Measurements from ENCODE around the gene KCNF1.
"Not testable (repeated sequence)": the region's sequence is repeated elsewhere in the genome, so short reads cannot be mapped to it uniquely, and the experiment has no call there.

The KCNF1 gene

GRCh38 chr2:10956006-10956790, 44.5 kb downstream of the KCNF1 start:
- no peak overlapping the region for H2BK5ac ChIP-seq (ENCODE audit: low read length)
- H2BK12ac ChIP-seq (ENCODE audit: low read length), result no peak overlapping the region

GRCh38 chr2:10957391-10957790, 45.7 kb downstream of the KCNF1 start:
- Histone ChIP-seq H2BK15ac (ENCODE audit: low read length) (no peak overlapping the region), H3K18ac (ENCODE audit: low read length) (no peak overlapping the region), H3K79me1 (ENCODE audit: low read depth, low read length) (no peaks in the 10 kb centered on the region), H3K27ac (replicated peaks; ENCODE audit: low read length) (no peak overlapping the region), H2BK5ac (ENCODE audit: low read length) (no peak overlapping the region), H3K4ac (ENCODE audit: low read length) (no peak overlapping the region), H2AK5ac (ENCODE audit: low read depth, low read length) (no peak overlapping the region), H3K14ac (ENCODE audit: low read length) (no peak overlapping the region), H2BK12ac (ENCODE audit: low read length) (no peak overlapping the region), H4K8ac (ENCODE audit: low read depth, low read length) (no peak overlapping the region), H3K4me3 (ENCODE audit: low read length in 2 of 2) (no peak overlapping the region), H3K9me3 (replicated peaks in 1 of 2; ENCODE audit: control insufficient read depth in 2 of 2, insufficient read depth in 1 of 2, low read depth in 1 of 2, low read length in 2 of 2) (no peaks in the 10 kb centered on the region), H4K91ac (ENCODE audit: low read depth, low read length, poor library complexity) (no peak overlapping the region), H3K9ac (ENCODE audit: low read depth, low read length, poor library complexity) (no peak overlapping the region), H2BK120ac (ENCODE audit: low read depth, low read length) (no peak overlapping the region), H3K4me1 (ENCODE audit: control insufficient read depth in 2 of 2, insufficient read depth in 1 of 2, low read depth in 1 of 2, low read length in 2 of 2) (no peaks in the 10 kb centered on the region), H3K23ac (ENCODE audit: low read depth, low read length, poor library complexity) (no peak overlapping the region), H3K27me3 (ENCODE audit: control insufficient read depth in 3 of 3, insufficient read depth in 3 of 3, low read depth in 1 of 3, low read length in 3 of 3) (no peaks in the 10 kb centered on the region), H2AFZ (ENCODE audit: low read length) (no peak overlapping the region), H3K4me2 (ENCODE audit: insufficient read depth, low read length, poor library complexity, severe bottlenecking) (no peak overlapping the region), H3K36me3 (replicated peaks in 1 of 2; ENCODE audit: control insufficient read depth in 2 of 2, insufficient read depth in 2 of 2, low read length in 2 of 2) (no peaks in the 10 kb centered on the region)
- WGBS, 2 donors (ENCODE audit: extremely low coverage in 2 of 2, insufficient read length in 2 of 2, insufficient replicate concordance in 1 of 2), result no CpG with 5 or more reads among the region's 3 CpGs
- no peak for DNase-seq (ENCODE audit: low spot score)

More at GRCh38 chr2:10956006-10956790, 44.5 kb downstream of the KCNF1 start:
- no peak overlapping the region for H3K27ac ChIP-seq (replicated peaks; ENCODE audit: low read length)
- no peaks in the 10 kb centered on the region for H3K9me3 ChIP-seq (replicated peaks in 1 of 2; ENCODE audit: control insufficient read depth in 2 of 2, insufficient read depth in 1 of 2, low read depth in 1 of 2, low read length in 2 of 2)
- no peaks in the 10 kb centered on the region for H3K79me1 ChIP-seq (ENCODE audit: low read depth, low read length)
- no peak overlapping the region for H3K9ac ChIP-seq (ENCODE audit: low read depth, low read length, poor library complexity)
- peak overlapping the region; percentile 49 for H3K18ac ChIP-seq (ENCODE audit: low read length)
- no peak overlapping the region for H4K91ac ChIP-seq (ENCODE audit: low read depth, low read length, poor library complexity)
- H3K4me3 ChIP-seq (ENCODE audit: low read length in 2 of 2), result no peak overlapping the region
- H2BK120ac ChIP-seq (ENCODE audit: low read depth, low read length), result no peak overlapping the region
- H3K4ac ChIP-seq (ENCODE audit: low read length), result no peak overlapping the region
- H2AK5ac ChIP-seq (ENCODE audit: low read depth, low read length), result peak overlapping the region; percentile 57
- no peak overlapping the region for H3K4me2 ChIP-seq (ENCODE audit: insufficient read depth, low read length, poor library complexity, severe bottlenecking)
- no peak overlapping the region for H2BK15ac ChIP-seq (ENCODE audit: low read length)
- no peak overlapping the region for H3K23ac ChIP-seq (ENCODE audit: low read depth, low read length, poor library complexity)
- no peak overlapping the region for H4K8ac ChIP-seq (ENCODE audit: low read depth, low read length)
- WGBS, 2 donors (ENCODE audit: extremely low coverage in 2 of 2, insufficient read length in 2 of 2, insufficient replicate concordance in 1 of 2), result no CpG with 5 or more reads among the region's 16 CpGs
- DNase-seq (ENCODE audit: low spot score), result no peak
- H2AFZ ChIP-seq (ENCODE audit: low read length), result no peak overlapping the region
- H3K27me3 ChIP-seq (ENCODE audit: control insufficient read depth in 3 of 3, insufficient read depth in 3 of 3, low read depth in 1 of 3, low read length in 3 of 3), result no peaks in the 10 kb centered on the region
- H3K4me1 ChIP-seq (ENCODE audit: control insufficient read depth in 2 of 2, insufficient read depth in 1 of 2, low read depth in 1 of 2, low read length in 2 of 2), result peaks cover 0 to 5% of the 10 kb centered on the region in 2 donors
- H3K14ac ChIP-seq (ENCODE audit: low read length), result no peak overlapping the region
- no peaks in the 10 kb centered on the region for H3K36me3 ChIP-seq (replicated peaks in 1 of 2; ENCODE audit: control insufficient read depth in 2 of 2, insufficient read depth in 2 of 2, low read length in 2 of 2)

GRCh38 chr2:10958452-10958851, 46.7 kb downstream of the KCNF1 start:
- not testable (repeated sequence) for H2BK5ac ChIP-seq (ENCODE audit: low read length); H2BK120ac ChIP-seq (ENCODE audit: low read depth, low read length); H3K4me2 ChIP-seq (ENCODE audit: insufficient read depth, low read length, poor library complexity, severe bottlenecking); H3K27ac ChIP-seq (replicated peaks; ENCODE audit: low read length); H4K91ac ChIP-seq (ENCODE audit: low read depth, low read length, poor library complexity); H3K4me1 ChIP-seq (ENCODE audit: control insufficient read depth in 2 of 2, insufficient read depth in 1 of 2, low read depth in 1 of 2, low read length in 2 of 2); H3K4me3 ChIP-seq (ENCODE audit: low read length in 2 of 2); H3K23ac ChIP-seq (ENCODE audit: low read depth, low read length, poor library complexity); DNase-seq (ENCODE audit: low spot score); H3K36me3 ChIP-seq (replicated peaks in 1 of 2; ENCODE audit: control insufficient read depth in 2 of 2, insufficient read depth in 2 of 2, low read length in 2 of 2); H2BK15ac ChIP-seq (ENCODE audit: low read length); H2AK5ac ChIP-seq (ENCODE audit: low read depth, low read length); H4K8ac ChIP-seq (ENCODE audit: low read depth, low read length); H3K18ac ChIP-seq (ENCODE audit: low read length); H3K27me3 ChIP-seq (ENCODE audit: control insufficient read depth in 3 of 3, insufficient read depth in 3 of 3, low read depth in 1 of 3, low read length in 3 of 3); H3K4ac ChIP-seq (ENCODE audit: low read length); H3K14ac ChIP-seq (ENCODE audit: low read length); H3K9me3 ChIP-seq (replicated peaks in 1 of 2; ENCODE audit: control insufficient read depth in 2 of 2, insufficient read depth in 1 of 2, low read depth in 1 of 2, low read length in 2 of 2); H3K79me1 ChIP-seq (ENCODE audit: low read depth, low read length); H2BK12ac ChIP-seq (ENCODE audit: low read length); H3K9ac ChIP-seq (ENCODE audit: low read depth, low read length, poor library complexity); H2AFZ ChIP-seq (ENCODE audit: low read length)
- no CpG with 5 or more reads among the region's 3 CpGs for WGBS, 2 donors (ENCODE audit: extremely low coverage in 2 of 2, insufficient read length in 2 of 2, insufficient replicate concordance in 1 of 2)

- peak overlapping the region; percentile 26 for H3K23ac ChIP-seq (ENCODE audit: low read depth, low read length, poor library complexity)
- no peak overlapping the region for H2AK5ac ChIP-seq (ENCODE audit: low read depth, low read length)
- WGBS, 2 donors (ENCODE audit: extremely low coverage in 2 of 2, insufficient read length in 2 of 2, insufficient replicate concordance in 1 of 2), result no CpG with 5 or more reads among the region's 58 CpGs
- H3K4me3 ChIP-seq (ENCODE audit: low read length in 2 of 2), result peak overlapping the region in 1 of 2 donors; percentile 10
- H3K4me1 ChIP-seq (ENCODE audit: control insufficient read depth in 2 of 2, insufficient read depth in 1 of 2, low read depth in 1 of 2, low read length in 2 of 2), result no peaks in the 10 kb centered on the region
- H3K9ac ChIP-seq (ENCODE audit: low read depth, low read length, poor library complexity), result peak overlapping the region; percentile 12
- no peak overlapping the region for H2AFZ ChIP-seq (ENCODE audit: low read length)
- peak overlapping the region; percentile 86 for H3K18ac ChIP-seq (ENCODE audit: low read length)
- H3K36me3 ChIP-seq (replicated peaks in 1 of 2; ENCODE audit: control insufficient read depth in 2 of 2, insufficient read depth in 2 of 2, low read length in 2 of 2), result no peaks in the 10 kb centered on the region
- H2BK12ac ChIP-seq (ENCODE audit: low read length), result no peak overlapping the region
- no peak overlapping the region for H3K4me2 ChIP-seq (ENCODE audit: insufficient read depth, low read length, poor library complexity, severe bottlenecking)
- no peaks in the 10 kb centered on the region for H3K27me3 ChIP-seq (ENCODE audit: control insufficient read depth in 3 of 3, insufficient read depth in 3 of 3, low read depth in 1 of 3, low read length in 3 of 3)
- no peaks in the 10 kb centered on the region for H3K9me3 ChIP-seq (replicated peaks in 1 of 2; ENCODE audit: control insufficient read depth in 2 of 2, insufficient read depth in 1 of 2, low read depth in 1 of 2, low read length in 2 of 2)
- no peaks in the 10 kb centered on the region for H3K79me1 ChIP-seq (ENCODE audit: low read depth, low read length)
- peak overlapping the region; percentile 82 for H2BK15ac ChIP-seq (ENCODE audit: low read length)
- H2BK5ac ChIP-seq (ENCODE audit: low read length), result peak overlapping the region; percentile 13
- H2BK120ac ChIP-seq (ENCODE audit: low read depth, low read length), result peak overlapping the region; percentile 10
- H3K27ac ChIP-seq (replicated peaks; ENCODE audit: low read length), result no peak overlapping the region
- peak overlapping the region; percentile 28 for H4K91ac ChIP-seq (ENCODE audit: low read depth, low read length, poor library complexity)
- H4K8ac ChIP-seq (ENCODE audit: low read depth, low read length), result no peak overlapping the region
- H3K14ac ChIP-seq (ENCODE audit: low read length), result peak overlapping the region; percentile 43
- no peak for DNase-seq (ENCODE audit: low spot score)
- H3K4ac ChIP-seq (ENCODE audit: low read length), result no peak overlapping the region
Measured at GRCh38 chr2:10960606-10961489, 49.1 kb downstream of the KCNF1 start.
